ENCODE data around the gene GALK1. TPM values are rescaled to one million over a fixed set of nuclear protein-coding genes. Genes with fewer than 3 reads are reported as not detected.
A peak's percentile ranks its signal among the peaks of the same experiment; 100 is the strongest.

GALK1 gene
- total and polyA plus RNA-seq, 9 of the 15 experiments (the other 6 are each of a cell fraction or from before 2014, with no cell fraction given) = 0.45 to 51.6 (median 17.4) TPM

GRCh38 chr17:75776386-75777295 lies 11.6 kb upstream of the GALK1 start (continued):
- TF ChIP-seq GTF2F1 (IDR thresholded peaks at IDR 0.05; ENCODE audit: low read depth, low read length) = no peak; the same call in 1 of the 2 replicates
- TF ChIP-seq MAFK (IDR thresholded peaks at IDR 0.05; ENCODE audit: low read length) = peak; percentile 57
- peak; percentile 88 for TF ChIP-seq ATF4 (CRISPR knock-in tag; IDR thresholded peaks at IDR 0.05)
- TF ChIP-seq ZNF830 (CRISPR knock-in tag; IDR thresholded peaks at IDR 0.05) = peak; percentile 96
- TF ChIP-seq IRF2 (CRISPR knock-in tag; IDR thresholded peaks at IDR 0.05) = no peak
- TF ChIP-seq CREBBP (IDR thresholded peaks at IDR 0.05; ENCODE audit: low read depth, low read length) = no peak
- no peak for TF ChIP-seq PTTG1 (tag; IDR thresholded peaks at IDR 0.05; ENCODE audit: low read depth)
- TF ChIP-seq SP2 (IDR thresholded peaks at IDR 0.05; ENCODE audit: extremely low read depth, low read depth, low read length, poor library complexity, severe bottlenecking) = no peak
- no peak for TF ChIP-seq CC2D1A (IDR thresholded peaks at IDR 0.05)
- TF ChIP-seq PML (IDR thresholded peaks at IDR 0.05; ENCODE audit: low read length) = peak; percentile 87
- no peak for TF ChIP-seq SRSF9 (IDR thresholded peaks at IDR 0.05; ENCODE audit: borderline replicate concordance, low read depth, low read length)
- TF ChIP-seq FOXA1 (IDR thresholded peaks at IDR 0.05; ENCODE audit: borderline replicate concordance) = no peak
- no peak for TF ChIP-seq RNF219 (CRISPR knock-in tag; IDR thresholded peaks at IDR 0.05)
- TF ChIP-seq STAT5A (IDR thresholded peaks at IDR 0.05; ENCODE audit: borderline replicate concordance, low read length) = no peak; the same call in 1 of the 2 replicates
- peak; percentile 20; the same call in 1 of the 2 replicates for TF ChIP-seq ZBTB43 (CRISPR knock-in tag; IDR thresholded peaks at IDR 0.05)
- peak; percentile 65; the same call in 1 of the 2 replicates for TF ChIP-seq TCFL5 (CRISPR knock-in tag; conservative IDR thresholded peaks at IDR 0.05)
- no peak for TF ChIP-seq FOXJ2 (tag; IDR thresholded peaks at IDR 0.05)
- TF ChIP-seq GTF2A2 (tag; IDR thresholded peaks at IDR 0.05) = no peak
- no peak; the same call in 1 of the 2 replicates for TF ChIP-seq ZNF239 (CRISPR knock-in tag; IDR thresholded peaks at IDR 0.05)
- TF ChIP-seq SMAD1 (IDR thresholded peaks at IDR 0.05; ENCODE audit: low read depth, low read length, partially characterized antibody) = peak; percentile 19
- no peak for TF ChIP-seq PHF21A (IDR thresholded peaks at IDR 0.05; ENCODE audit: borderline replicate concordance, low read depth)
- peak; percentile 95 for TF ChIP-seq ZBTB26 (CRISPR knock-in tag; IDR thresholded peaks at IDR 0.05)
- TF ChIP-seq ZNF695 (CRISPR knock-in tag; IDR thresholded peaks at IDR 0.05) = no peak; the same call in 1 of the 2 replicates

All from K562 (cell line).